ENCODE measurements around the gene GSS. TPM values are rescaled to one million over a fixed set of nuclear protein-coding genes. Genes with fewer than 3 reads are reported as not detected.

GSS gene
- total and polyA plus RNA-seq, 4 donors: 12.9 to 31.5 (median 23.6) TPM

DNA sequence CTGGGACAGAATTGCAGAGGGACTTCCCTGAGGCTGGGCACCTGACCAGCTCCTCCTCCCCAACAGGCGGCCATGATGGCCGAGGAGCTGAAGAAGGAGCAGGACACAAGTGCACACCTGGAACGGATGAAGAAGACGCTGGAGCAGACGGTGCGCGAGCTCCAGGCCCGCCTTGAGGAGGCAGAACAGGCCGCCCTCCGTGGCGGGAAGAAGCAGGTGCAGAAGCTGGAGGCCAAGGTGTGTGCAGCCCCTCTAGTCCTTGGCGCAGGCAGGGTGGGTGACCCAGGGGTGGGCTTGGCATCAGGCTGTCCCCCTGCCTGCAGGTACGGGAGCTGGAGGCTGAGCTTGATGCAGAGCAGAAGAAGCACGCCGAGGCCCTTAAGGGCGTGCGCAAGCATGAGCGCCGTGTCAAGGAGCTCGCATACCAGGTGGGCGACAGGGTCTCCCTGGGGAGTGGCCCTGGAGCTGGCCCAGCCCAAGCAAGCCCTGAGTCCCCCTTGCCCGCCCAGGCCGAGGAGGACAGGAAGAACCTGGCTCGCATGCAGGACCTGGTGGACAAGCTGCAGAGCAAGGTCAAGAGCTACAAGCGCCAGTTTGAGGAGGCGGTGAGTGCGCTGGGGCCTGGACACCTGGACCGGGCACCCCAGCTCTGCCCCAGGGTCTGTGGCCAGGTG, 45.5 kb upstream of the GSS start:
- WGBS, 2 donors: 89 to 92% methylated on average over 28 of the region's 28 CpGs
- Histone ChIP-seq H3K27me3 (ENCODE audit: control insufficient read depth in 1 of 2, insufficient read depth in 2 of 2, low read length in 1 of 2) (no peaks in the 10 kb centered on the region), H3K27ac (ENCODE audit: low read depth in 1 of 2, low read length in 2 of 2) (no peak overlapping the region), H3K9me3 (ENCODE audit: control insufficient read depth, low read length) (no peaks in the 10 kb centered on the region), H3K4me3 (ENCODE audit: low read length in 2 of 2) (no peak overlapping the region), H3K36me3 (ENCODE audit: control insufficient read depth in 1 of 2, insufficient read depth in 2 of 2, low read length in 1 of 2) (peaks cover 0 to 24% of the 10 kb centered on the region in 2 donors), H3K4me1 (ENCODE audit: control insufficient read depth in 1 of 2, insufficient read depth in 2 of 2, low read length in 2 of 2) (no peaks in the 10 kb centered on the region)
- intact Hi-C loops (cut with DNase I): no loop called here
- DNase-seq (no peak), ATAC-seq (ENCODE audit: low FRiP score) (no peak)

DNA sequence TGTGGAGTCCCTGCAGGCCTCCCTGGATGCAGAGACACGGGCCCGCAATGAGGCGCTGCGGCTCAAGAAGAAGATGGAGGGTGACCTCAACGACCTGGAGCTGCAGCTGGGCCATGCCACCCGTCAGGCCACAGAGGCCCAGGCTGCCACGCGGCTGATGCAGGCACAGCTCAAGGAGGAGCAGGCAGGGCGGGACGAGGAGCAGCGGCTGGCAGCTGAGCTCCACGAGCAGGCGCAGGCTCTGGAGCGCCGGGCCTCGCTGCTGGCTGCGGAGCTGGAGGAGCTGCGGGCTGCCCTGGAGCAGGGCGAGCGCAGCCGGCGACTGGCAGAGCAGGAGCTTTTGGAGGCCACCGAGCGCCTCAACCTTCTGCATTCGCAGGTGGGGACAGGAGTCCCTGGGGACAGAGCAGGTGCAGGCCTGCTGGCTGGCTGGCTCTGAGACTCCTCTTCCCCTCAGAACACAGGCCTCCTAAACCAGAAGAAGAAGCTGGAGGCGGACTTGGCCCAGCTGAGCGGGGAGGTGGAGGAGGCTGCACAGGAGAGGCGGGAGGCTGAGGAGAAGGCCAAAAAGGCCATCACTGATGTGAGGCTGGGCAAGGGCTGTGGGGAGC, 44.8 kb upstream of the GSS start:
- Histone ChIP-seq H3K9me3 (ENCODE audit: control insufficient read depth, low read length) (no peaks in the 10 kb centered on the region), H3K27me3 (ENCODE audit: control insufficient read depth in 1 of 2, insufficient read depth in 2 of 2, low read length in 1 of 2) (no peaks in the 10 kb centered on the region), H3K4me1 (ENCODE audit: control insufficient read depth in 1 of 2, insufficient read depth in 2 of 2, low read length in 2 of 2) (no peaks in the 10 kb centered on the region), H3K36me3 (ENCODE audit: control insufficient read depth in 1 of 2, insufficient read depth in 2 of 2, low read length in 1 of 2) (peaks cover 0 to 24% of the 10 kb centered on the region in 2 donors), H3K27ac (ENCODE audit: low read depth in 1 of 2, low read length in 2 of 2) (no peak overlapping the region), H3K4me3 (ENCODE audit: low read length in 2 of 2) (no peak overlapping the region)
- ATAC-seq (ENCODE audit: low FRiP score) (no peak), DNase-seq (no peak)
- intact Hi-C loops (cut with DNase I): no loop called here
- 90 to 91% methylated on average over 28 of the region's 28 CpGs for WGBS, 2 donors

DNA sequence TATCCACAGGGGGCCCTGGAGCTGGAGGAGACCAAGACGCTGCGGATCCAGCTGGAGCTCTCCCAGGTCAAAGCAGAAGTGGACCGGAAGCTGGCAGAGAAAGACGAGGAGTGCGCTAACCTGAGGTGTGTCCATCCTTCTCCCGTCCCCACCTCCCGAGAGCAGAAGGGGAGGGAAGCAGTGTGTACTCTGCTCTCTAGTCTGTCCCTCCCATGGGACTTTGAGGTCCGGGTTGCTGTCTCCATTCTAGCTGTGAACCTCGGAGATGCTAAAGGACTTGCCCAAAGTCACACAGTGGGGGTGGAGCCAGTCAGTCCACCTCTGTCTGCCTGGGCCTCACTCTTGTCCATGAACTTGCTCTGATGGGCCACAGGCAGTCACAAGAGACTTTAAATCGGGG, 44.2 kb upstream of the GSS start:
- WGBS, 2 donors: 58 to 67% methylated on average over 9 to 10 of the region's 10 CpGs

DNA sequence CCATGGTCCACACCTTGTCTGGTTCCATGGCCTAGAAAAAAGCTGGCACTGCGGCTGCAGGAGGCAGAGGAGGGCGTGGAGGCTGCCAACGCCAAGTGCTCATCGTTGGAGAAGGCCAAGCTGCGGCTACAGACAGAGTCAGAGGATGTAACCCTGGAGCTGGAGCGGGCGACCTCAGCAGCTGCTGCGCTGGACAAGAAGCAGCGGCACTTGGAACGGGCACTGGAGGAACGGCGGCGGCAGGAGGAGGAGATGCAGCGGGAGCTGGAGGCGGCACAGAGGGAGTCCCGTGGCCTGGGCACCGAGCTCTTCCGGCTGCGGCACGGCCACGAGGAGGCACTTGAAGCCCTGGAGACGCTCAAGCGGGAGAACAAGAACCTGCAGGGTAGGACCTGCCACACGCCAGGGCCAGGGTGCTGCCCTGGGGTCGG, 43.4 kb upstream of the GSS start:
- Histone ChIP-seq H3K4me3 (ENCODE audit: low read length in 2 of 2) (no peak overlapping the region), H3K27me3 (ENCODE audit: control insufficient read depth in 1 of 2, insufficient read depth in 2 of 2, low read length in 1 of 2) (no peaks in the 10 kb centered on the region), H3K36me3 (ENCODE audit: control insufficient read depth in 1 of 2, insufficient read depth in 2 of 2, low read length in 1 of 2) (peaks cover 0 to 19% of the 10 kb centered on the region in 2 donors), H3K4me1 (ENCODE audit: control insufficient read depth in 1 of 2, insufficient read depth in 2 of 2, low read length in 2 of 2) (no peaks in the 10 kb centered on the region), H3K27ac (ENCODE audit: low read depth in 1 of 2, low read length in 2 of 2) (no peak overlapping the region), H3K9me3 (ENCODE audit: control insufficient read depth, low read length) (no peaks in the 10 kb centered on the region)
- no peak for ATAC-seq (ENCODE audit: low FRiP score)
- intact Hi-C loops (cut with DNase I): no loop called here
- DNase-seq: no peak
- WGBS, 2 donors: 89 to 90% methylated on average over 25 of the region's 25 CpGs

More for the DNA sequence above, 44.2 kb upstream of the GSS start:
- Histone ChIP-seq H3K9me3 (ENCODE audit: control insufficient read depth, low read length) (no peaks in the 10 kb centered on the region), H3K27ac (ENCODE audit: low read depth in 1 of 2, low read length in 2 of 2) (no peak overlapping the region), H3K4me3 (ENCODE audit: low read length in 2 of 2) (no peak overlapping the region), H3K4me1 (ENCODE audit: control insufficient read depth in 1 of 2, insufficient read depth in 2 of 2, low read length in 2 of 2) (no peaks in the 10 kb centered on the region), H3K36me3 (ENCODE audit: control insufficient read depth in 1 of 2, insufficient read depth in 2 of 2, low read length in 1 of 2) (peaks cover 0 to 22% of the 10 kb centered on the region in 2 donors), H3K27me3 (ENCODE audit: control insufficient read depth in 1 of 2, insufficient read depth in 2 of 2, low read length in 1 of 2) (no peaks in the 10 kb centered on the region)
- DNase-seq: no peak
- no peak for ATAC-seq (ENCODE audit: low FRiP score)
- intact Hi-C loops (cut with DNase I): no loop called here

DNA sequence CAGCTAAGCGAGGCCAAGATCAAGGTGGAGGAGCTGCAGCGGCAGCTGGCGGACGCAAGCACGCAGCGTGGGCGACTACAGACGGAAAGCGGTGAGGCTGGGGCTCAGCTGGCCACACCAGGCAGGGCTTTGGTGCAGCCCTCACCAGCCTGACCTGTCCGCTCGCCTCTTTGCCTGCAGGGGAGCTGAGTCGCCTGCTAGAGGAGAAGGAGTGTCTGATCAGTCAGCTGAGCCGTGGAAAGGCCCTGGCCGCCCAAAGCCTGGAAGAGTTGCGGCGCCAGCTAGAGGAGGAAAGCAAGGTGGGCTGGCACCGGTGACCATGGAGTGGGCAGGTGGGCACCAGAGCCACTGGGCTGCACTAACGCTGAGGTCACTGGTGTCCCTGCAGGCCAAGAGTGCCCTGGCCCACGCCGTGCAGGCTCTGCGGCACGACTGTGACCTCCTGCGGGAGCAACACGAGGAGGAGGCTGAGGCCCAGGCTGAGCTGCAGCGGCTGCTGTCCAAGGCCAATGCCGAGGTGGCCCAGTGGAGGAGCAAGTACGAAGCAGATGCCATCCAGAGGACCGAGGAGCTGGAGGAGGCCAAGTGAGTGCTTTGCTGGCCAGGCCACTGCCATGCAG, 42.8 kb upstream of the GSS start:
- H3K9me3 ChIP-seq (ENCODE audit: control insufficient read depth, low read length): no peaks in the 10 kb centered on the region
- no peak overlapping the region for H3K27ac ChIP-seq (ENCODE audit: low read depth in 1 of 2, low read length in 2 of 2)
- H3K4me3 ChIP-seq (ENCODE audit: low read length in 2 of 2): no peak overlapping the region
- ATAC-seq (ENCODE audit: low FRiP score) (no peak), DNase-seq (no peak)
- H3K36me3 ChIP-seq (ENCODE audit: control insufficient read depth in 1 of 2, insufficient read depth in 2 of 2, low read length in 1 of 2): peaks cover 0 to 18% of the 10 kb centered on the region in 2 donors
- 85 to 87% methylated on average over 28 of the region's 28 CpGs for WGBS, 2 donors
- no peaks in the 10 kb centered on the region for H3K4me1 ChIP-seq (ENCODE audit: control insufficient read depth in 1 of 2, insufficient read depth in 2 of 2, low read length in 2 of 2)
- H3K27me3 ChIP-seq (ENCODE audit: control insufficient read depth in 1 of 2, insufficient read depth in 2 of 2, low read length in 1 of 2): no peaks in the 10 kb centered on the region
- intact Hi-C loops (cut with DNase I): no loop called here

DNA sequence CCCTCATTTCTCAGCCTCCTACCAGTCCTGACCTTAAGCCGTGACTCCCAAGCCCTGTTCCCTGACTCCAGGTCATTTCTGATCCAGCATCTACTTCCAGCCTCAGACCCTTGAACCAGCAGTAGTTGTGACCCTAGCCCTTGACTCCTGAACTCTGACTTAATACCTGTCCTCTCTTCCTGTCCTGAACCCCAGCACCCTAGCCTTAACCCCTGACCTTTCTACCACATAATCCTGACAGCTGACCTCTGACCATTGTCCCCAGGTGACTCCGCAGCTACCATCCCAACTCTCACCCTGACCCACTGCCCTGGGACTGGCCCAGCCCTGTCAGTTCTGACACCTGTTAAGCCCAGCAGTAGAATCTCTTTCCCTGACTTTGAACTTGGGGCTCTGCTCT, 42.2 kb upstream of the GSS start:
- DNase-seq: no peak
- Histone ChIP-seq H3K27ac (ENCODE audit: low read depth in 1 of 2, low read length in 2 of 2) (no peak overlapping the region), H3K9me3 (ENCODE audit: control insufficient read depth, low read length) (no peaks in the 10 kb centered on the region), H3K4me3 (ENCODE audit: low read length in 2 of 2) (no peak overlapping the region), H3K27me3 (ENCODE audit: control insufficient read depth in 1 of 2, insufficient read depth in 2 of 2, low read length in 1 of 2) (no peaks in the 10 kb centered on the region), H3K4me1 (ENCODE audit: control insufficient read depth in 1 of 2, insufficient read depth in 2 of 2, low read length in 2 of 2) (no peaks in the 10 kb centered on the region), H3K36me3 (ENCODE audit: control insufficient read depth in 1 of 2, insufficient read depth in 2 of 2, low read length in 1 of 2) (peaks cover 0 to 13% of the 10 kb centered on the region in 2 donors)
- WGBS, 2 donors: 95 to 97% methylated on average over 2 of the region's 2 CpGs
- ATAC-seq (ENCODE audit: low FRiP score): no peak
- intact Hi-C loops (cut with DNase I): no loop called here

DNA sequence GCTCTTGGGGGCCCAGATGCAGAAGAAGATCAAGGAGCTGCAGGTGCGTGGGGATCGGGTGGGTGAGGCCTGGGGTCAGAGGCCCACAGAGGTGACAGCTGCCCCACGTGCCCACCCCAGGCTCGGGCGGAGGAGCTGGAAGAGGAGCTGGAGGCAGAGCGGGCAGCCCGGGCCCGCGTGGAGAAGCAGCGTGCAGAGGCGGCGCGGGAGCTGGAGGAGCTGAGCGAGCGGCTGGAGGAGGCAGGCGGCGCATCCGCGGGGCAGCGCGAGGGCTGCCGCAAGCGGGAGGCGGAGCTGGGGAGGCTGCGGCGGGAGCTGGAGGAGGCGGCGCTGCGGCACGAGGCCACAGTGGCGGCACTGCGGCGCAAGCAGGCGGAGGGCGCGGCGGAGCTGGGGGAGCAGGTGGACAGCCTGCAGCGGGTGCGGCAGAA, 41.5 kb upstream of the GSS start:
- intact Hi-C loops (cut with DNase I): no loop called here
- no peaks in the 10 kb centered on the region for H3K4me1 ChIP-seq (ENCODE audit: control insufficient read depth in 1 of 2, insufficient read depth in 2 of 2, low read length in 2 of 2)
- peaks cover 0 to 13% of the 10 kb centered on the region in 2 donors for H3K36me3 ChIP-seq (ENCODE audit: control insufficient read depth in 1 of 2, insufficient read depth in 2 of 2, low read length in 1 of 2)
- DNase-seq (no peak), ATAC-seq (ENCODE audit: low FRiP score) (peak; percentile 23)
- 61 to 64% methylated on average over 27 to 39 of the region's 39 CpGs for WGBS, 2 donors
- H3K27ac ChIP-seq (ENCODE audit: low read depth in 1 of 2, low read length in 2 of 2): no peak overlapping the region
- no peaks in the 10 kb centered on the region for H3K9me3 ChIP-seq (ENCODE audit: control insufficient read depth, low read length)
- no peak overlapping the region for H3K4me3 ChIP-seq (ENCODE audit: low read length in 2 of 2)
- H3K27me3 ChIP-seq (ENCODE audit: control insufficient read depth in 1 of 2, insufficient read depth in 2 of 2, low read length in 1 of 2): no peaks in the 10 kb centered on the region

DNA sequence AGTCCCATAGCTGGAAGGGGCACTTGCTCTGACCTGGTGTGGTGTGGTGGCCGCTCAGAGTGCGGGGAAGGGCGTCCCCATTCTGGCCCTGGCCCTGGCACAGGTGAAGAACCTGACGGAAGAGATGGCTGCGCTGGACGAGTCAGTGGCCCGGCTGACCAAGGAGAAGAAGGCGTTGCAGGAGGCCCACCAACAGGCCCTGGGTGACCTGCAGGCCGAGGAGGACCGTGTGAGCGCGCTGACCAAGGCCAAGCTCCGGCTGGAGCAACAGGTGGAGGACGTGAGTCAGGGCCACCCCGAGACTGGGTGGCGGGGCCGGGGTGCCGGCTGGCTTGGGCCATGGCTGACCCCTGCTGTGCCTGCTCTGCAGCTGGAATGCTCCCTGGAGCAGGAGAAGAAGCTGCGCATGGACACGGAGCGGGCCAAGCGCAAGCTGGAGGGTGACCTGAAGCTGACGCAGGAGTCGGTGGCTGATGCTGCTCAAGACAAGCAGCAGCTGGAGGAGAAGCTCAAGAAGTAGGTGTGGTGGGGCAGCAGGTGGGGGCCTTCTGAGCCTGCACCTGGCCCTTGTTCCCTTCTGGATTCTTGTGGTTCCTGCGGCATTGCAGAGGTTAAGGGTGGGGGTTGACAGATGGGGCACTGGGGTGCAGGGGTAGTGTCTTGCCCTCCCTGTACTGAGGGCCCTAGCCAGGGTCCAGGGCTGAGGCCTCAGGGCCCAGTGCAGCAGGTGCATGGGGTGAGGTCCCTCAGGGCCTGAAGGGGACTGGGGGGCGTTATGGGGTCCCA, 40.8 kb upstream of the GSS start:
- intact Hi-C loops (cut with DNase I): no loop called here
- Histone ChIP-seq H3K4me1 (ENCODE audit: control insufficient read depth in 1 of 2, insufficient read depth in 2 of 2, low read length in 2 of 2) (no peaks in the 10 kb centered on the region), H3K4me3 (ENCODE audit: low read length in 2 of 2) (no peak overlapping the region), H3K9me3 (ENCODE audit: control insufficient read depth, low read length) (no peaks in the 10 kb centered on the region), H3K36me3 (ENCODE audit: control insufficient read depth in 1 of 2, insufficient read depth in 2 of 2, low read length in 1 of 2) (peaks cover 0 to 9% of the 10 kb centered on the region in 2 donors), H3K27ac (ENCODE audit: low read depth in 1 of 2, low read length in 2 of 2) (no peak overlapping the region), H3K27me3 (ENCODE audit: control insufficient read depth in 1 of 2, insufficient read depth in 2 of 2, low read length in 1 of 2) (no peaks in the 10 kb centered on the region)
- ATAC-seq (ENCODE audit: low FRiP score): no peak
- 92 to 95% methylated on average over 26 of the region's 26 CpGs for WGBS, 2 donors
- peak in 1 of 2 donors; percentile 64 for DNase-seq
